ENCODE measurements around the gene TSSK2.

TSSK2 gene

DNA sequence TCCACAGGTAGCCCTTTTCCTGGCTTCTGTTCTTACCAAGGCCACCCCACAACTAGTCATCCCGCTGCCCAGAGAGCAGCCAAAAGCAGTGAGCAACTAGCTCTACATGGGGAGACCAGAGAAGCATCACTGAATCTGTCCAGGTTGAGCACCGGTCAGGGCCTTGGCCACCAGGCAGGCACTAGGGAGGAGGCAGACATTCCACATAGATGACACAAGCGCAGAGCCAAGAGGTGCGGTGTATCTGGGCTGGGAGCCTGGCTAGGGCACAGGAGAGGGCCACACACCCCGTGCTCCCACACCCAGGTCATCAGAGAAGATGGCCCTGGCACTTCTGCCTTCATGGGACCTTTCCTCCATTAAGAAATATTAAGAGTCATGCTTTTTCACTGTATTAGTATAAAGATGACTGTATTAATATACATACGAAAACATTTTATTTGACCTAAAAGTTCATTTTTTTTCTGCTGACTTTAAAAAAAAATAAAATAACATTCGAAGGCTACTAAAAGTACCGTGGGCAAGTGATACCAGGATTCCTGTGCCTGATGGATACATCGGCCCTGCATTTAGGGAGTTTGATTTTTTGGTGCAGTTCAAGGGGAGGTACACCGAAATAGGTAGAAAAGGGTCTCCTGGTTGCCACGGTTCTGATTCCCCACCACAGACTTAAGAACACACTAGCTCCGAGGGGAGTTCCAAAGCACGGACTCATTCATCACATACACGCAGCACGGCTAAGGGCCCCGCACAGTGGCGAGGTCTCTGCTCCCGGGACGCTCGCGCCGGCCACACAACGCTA, 10.1 kb upstream of the TSSK2 start:
- TF ChIP-seq, protein P1, sequence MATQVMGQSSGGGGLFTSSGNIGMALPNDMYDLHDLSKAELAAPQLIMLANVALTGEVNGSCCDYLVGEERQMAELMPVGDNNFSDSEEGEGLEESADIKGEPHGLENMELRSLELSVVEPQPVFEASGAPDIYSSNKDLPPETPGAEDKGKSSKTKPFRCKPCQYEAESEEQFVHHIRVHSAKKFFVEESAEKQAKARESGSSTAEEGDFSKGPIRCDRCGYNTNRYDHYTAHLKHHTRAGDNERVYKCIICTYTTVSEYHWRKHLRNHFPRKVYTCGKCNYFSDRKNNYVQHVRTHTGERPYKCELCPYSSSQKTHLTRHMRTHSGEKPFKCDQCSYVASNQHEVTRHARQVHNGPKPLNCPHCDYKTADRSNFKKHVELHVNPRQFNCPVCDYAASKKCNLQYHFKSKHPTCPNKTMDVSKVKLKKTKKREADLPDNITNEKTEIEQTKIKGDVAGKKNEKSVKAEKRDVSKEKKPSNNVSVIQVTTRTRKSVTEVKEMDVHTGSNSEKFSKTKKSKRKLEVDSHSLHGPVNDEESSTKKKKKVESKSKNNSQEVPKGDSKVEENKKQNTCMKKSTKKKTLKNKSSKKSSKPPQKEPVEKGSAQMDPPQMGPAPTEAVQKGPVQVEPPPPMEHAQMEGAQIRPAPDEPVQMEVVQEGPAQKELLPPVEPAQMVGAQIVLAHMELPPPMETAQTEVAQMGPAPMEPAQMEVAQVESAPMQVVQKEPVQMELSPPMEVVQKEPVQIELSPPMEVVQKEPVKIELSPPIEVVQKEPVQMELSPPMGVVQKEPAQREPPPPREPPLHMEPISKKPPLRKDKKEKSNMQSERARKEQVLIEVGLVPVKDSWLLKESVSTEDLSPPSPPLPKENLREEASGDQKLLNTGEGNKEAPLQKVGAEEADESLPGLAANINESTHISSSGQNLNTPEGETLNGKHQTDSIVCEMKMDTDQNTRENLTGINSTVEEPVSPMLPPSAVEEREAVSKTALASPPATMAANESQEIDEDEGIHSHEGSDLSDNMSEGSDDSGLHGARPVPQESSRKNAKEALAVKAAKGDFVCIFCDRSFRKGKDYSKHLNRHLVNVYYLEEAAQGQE (IDR thresholded peaks at IDR 0.05; ENCODE audit: insufficient read depth in 1 of 2, low read depth in 2 of 2, low read length in 2 of 2): no peak
- TF ChIP-seq SIN3A (IDR thresholded peaks at IDR 0.05; ENCODE audit: borderline replicate concordance, insufficient read depth, low read length) (no peak), POLR2AphosphoS5 (IDR thresholded peaks at IDR 0.05; ENCODE audit: low read depth, low read length) (no peak), TAF1 (IDR thresholded peaks at IDR 0.05; ENCODE audit: borderline replicate concordance, insufficient read depth, low read length) (no peak), FOXP2 (optimal IDR thresholded peaks at IDR 0.05; ENCODE audit: borderline replicate concordance, extremely low read depth, extremely low read length, insufficient read depth) (no peak)

DNA sequence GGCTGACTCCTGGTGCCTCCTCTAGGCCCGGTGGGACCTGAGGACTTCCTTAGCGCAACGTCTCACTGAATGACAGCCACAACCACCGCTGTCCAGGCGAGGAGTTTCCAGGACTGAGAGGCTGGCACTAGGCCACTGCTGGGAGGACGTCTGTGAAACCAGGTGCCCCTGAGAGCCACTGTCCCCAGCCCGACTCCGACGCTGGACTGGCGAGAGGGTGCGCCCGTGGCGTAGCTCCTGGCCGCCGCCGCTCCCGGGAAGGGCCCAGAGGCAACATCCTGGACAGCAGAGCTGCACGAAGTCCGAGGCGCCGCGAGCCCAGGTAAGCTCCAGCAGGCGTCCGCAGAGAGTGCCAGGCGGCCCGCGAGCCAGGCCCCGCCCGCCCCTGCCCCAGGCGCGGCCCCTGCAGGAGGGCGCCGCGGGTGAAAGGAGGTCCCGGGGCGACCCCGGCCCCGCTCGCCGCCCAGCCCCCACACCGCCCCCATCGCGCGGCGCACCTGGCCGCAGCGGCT, 9.4 kb upstream of the TSSK2 start:
- peak; percentile 17; the same call in 1 of the 2 replicates for TF ChIP-seq SIN3A (IDR thresholded peaks at IDR 0.05; ENCODE audit: borderline replicate concordance, insufficient read depth, low read length)
- TF ChIP-seq, protein P1 (IDR thresholded peaks at IDR 0.05; ENCODE audit: insufficient read depth in 1 of 2, low read depth in 2 of 2, low read length in 2 of 2): no peak
- TF ChIP-seq FOXP2 (optimal IDR thresholded peaks at IDR 0.05; ENCODE audit: borderline replicate concordance, extremely low read depth, extremely low read length, insufficient read depth): no peak

DNA sequence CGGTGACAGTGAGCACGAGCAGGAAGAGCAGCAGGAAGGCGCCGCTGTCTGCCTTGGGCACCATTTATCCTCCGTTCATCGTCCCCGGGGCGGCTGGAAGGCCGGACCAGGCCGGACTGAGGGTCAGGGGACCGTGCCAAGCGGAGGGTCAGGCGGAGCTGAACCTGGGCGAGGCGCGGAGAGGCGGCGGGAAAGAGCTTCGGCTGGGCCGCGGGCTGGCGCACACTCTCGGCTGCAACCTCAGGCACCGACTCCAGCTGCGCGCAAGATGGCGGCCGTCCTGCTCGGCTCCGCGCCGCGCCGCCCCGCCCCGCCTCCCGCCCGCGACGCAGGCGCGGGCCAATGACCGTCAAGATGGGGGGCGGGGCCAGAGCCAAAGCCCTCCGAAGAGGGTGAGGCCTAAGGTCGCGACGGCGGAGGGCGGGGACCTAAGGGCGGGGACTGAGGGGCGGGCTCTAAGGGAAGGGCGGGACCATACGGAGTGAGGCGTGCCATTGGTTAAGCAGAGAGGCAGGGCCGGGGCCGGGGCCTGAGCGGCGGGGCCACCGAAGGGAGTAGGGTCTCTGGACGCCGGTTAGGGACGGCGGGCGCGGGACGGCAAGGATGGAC, 8.9 kb upstream of the TSSK2 start, which contains the start of gene DGCR2:
Gene DGCR2 (minus strand): TSS at position 270 of the 609 bp plus-strand sequence. CDS start 206 bp downstream, at position 64.
- TF ChIP-seq SIN3A (IDR thresholded peaks at IDR 0.05; ENCODE audit: borderline replicate concordance, insufficient read depth, low read length): peak; percentile 7; the same call in 1 of the 2 replicates
- peak; percentile 59; the same call in 1 of the 2 replicates for TF ChIP-seq POLR2AphosphoS5 (IDR thresholded peaks at IDR 0.05; ENCODE audit: low read depth, low read length)
- TF ChIP-seq FOXP2 (optimal IDR thresholded peaks at IDR 0.05; ENCODE audit: borderline replicate concordance, extremely low read depth, extremely low read length, insufficient read depth): no peak
- TF ChIP-seq, protein P1 (IDR thresholded peaks at IDR 0.05; ENCODE audit: insufficient read depth in 1 of 2, low read depth in 2 of 2, low read length in 2 of 2): no peak
- TF ChIP-seq TAF1 (IDR thresholded peaks at IDR 0.05; ENCODE audit: borderline replicate concordance, insufficient read depth, low read length): peak; percentile 78; the same call in 1 of the 2 replicates

DNA sequence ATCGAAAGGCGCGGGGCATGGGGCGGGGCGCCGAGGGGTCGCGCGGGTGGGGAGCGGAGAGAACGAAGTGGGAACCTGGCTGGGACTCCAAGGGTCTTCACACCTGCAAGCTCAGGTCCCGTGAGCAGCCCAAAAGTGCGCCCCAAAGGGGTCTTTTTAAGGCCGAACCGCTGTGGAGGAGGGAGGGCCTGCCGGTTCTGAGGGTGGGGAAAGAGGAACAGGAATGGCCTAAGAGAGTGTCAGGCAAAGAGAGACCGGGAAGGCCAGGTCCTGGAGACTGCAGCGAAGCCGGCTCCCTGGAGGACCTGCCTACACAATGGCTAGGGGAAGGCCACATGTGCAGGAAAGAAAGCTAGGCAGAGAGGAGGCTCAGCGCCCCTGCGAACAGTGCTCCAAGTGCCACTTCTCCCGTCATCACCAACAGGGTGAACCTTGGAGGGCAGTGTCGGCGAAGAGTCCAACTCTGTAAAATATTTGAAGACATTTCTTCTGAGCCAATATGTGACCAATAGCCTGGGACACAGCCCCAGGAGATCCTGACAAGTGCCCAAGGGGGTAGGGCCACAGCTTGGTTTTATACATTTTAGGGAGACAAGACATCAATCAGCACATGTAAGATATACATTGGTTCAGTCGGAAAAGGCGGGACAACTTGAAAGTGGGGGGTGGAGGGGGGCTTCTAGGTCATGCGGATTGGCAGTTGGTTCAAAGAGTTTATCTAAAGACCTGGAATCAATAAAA, 8.2 kb upstream of the TSSK2 start:
- TF ChIP-seq FOXP2 (optimal IDR thresholded peaks at IDR 0.05; ENCODE audit: borderline replicate concordance, extremely low read depth, extremely low read length, insufficient read depth): no peak
- no peak for TF ChIP-seq TAF1 (IDR thresholded peaks at IDR 0.05; ENCODE audit: borderline replicate concordance, insufficient read depth, low read length)
- TF ChIP-seq, protein P1 (IDR thresholded peaks at IDR 0.05; ENCODE audit: insufficient read depth in 1 of 2, low read depth in 2 of 2, low read length in 2 of 2): no peak
- no peak for TF ChIP-seq POLR2AphosphoS5 (IDR thresholded peaks at IDR 0.05; ENCODE audit: low read depth, low read length)
- TF ChIP-seq SIN3A (IDR thresholded peaks at IDR 0.05; ENCODE audit: borderline replicate concordance, insufficient read depth, low read length): no peak
